Activated effector memory CD4-positive, alpha-beta T cell treated with Interleukin-2 at 50 U/mL for 16 hours (primary cell): Measurements from ENCODE around the gene GAB3.

Experiments used
- DNase-seq: peaks from one replicate; pipeline ENCODE4 v3.0.0-alpha.2; 2020

The GAB3 gene

GRCh38 chrX:154750301-154751202, at the start of gene GAB3:
Gene GAB3, minus strand, starts transcription at chrX:154751077. Its CDS starts 52 bp downstream, at chrX:154751025.
- DNase-seq: peak; percentile 37

GRCh38 chrX:154799556-154800348, 48.9 kb upstream of the GAB3 start:
- DNase-seq: no peak

- DNase-seq: no peak
Observed at GRCh38 chrX:154797006-154797405, 46.1 kb upstream of the GAB3 start.

GRCh38 chrX:154795016-154795415, 44.1 kb upstream of the GAB3 start:
- DNase-seq: no peak

- no peak for DNase-seq
Observed at GRCh38 chrX:154793084-154793795, 42.4 kb upstream of the GAB3 start.

- DNase-seq: no peak
Observed at GRCh38 chrX:154791939-154792338, 41.1 kb upstream of the GAB3 start.

- no peak for DNase-seq
Observed at GRCh38 chrX:154791467-154791866, 40.6 kb upstream of the GAB3 start.

GRCh38 chrX:154785716-154786115, 34.8 kb upstream of the GAB3 start:
- DNase-seq: no peak

- DNase-seq: no peak
Observed at GRCh38 chrX:154784149-154784995, 33.5 kb upstream of the GAB3 start.

- DNase-seq: no peak
Observed at GRCh38 chrX:154780968-154781367, 30.1 kb upstream of the GAB3 start.

- no peak for DNase-seq
Observed at GRCh38 chrX:154779261-154779660, 28.4 kb upstream of the GAB3 start.

GRCh38 chrX:154776753-154777152, 25.9 kb upstream of the GAB3 start:
- no peak for DNase-seq

- no peak for DNase-seq
Observed at GRCh38 chrX:154775419-154776349, 24.8 kb upstream of the GAB3 start.

GRCh38 chrX:154774622-154775021, 23.7 kb upstream of the GAB3 start:
- DNase-seq: no peak

GRCh38 chrX:154762537-154763296, 11.8 kb upstream of the GAB3 start, which contains the start of gene DKC1:
Gene DKC1, plus strand, starts transcription at chrX:154762864. Its CDS starts 102 bp downstream, at chrX:154762966.
- DNase-seq: peak; percentile 91

- no peak for DNase-seq
Observed at GRCh38 chrX:154761977-154762536, 11.2 kb upstream of the GAB3 start.

GRCh38 chrX:154758696-154759095, 7.8 kb upstream of the GAB3 start:
- no peak for DNase-seq

GRCh38 chrX:154751669-154752271, 893 bp upstream of the GAB3 start:
- DNase-seq: no peak

- DNase-seq: no peak
Observed at GRCh38 chrX:154751203-154751668, 359 bp upstream of the GAB3 start.
